Keratinocyte (primary cell): ENCODE results near the gene PIH1D1. TPM values are rescaled to one million over a fixed set of nuclear protein-coding genes. Genes with fewer than 3 reads are reported as not detected.
A peak's percentile ranks its signal among the peaks of the same experiment; 100 is the strongest.
"Not testable (repeated sequence)": the region's sequence is repeated elsewhere in the genome, so short reads cannot be mapped to it uniquely, and the experiment has no call there.

ENCODE experiments used
- DNase-seq: peaks from one replicate; pipeline ENCODE4 v3.0.0-alpha.2; 2011; ENCODE audit warnings: low read depth, missing footprints, low spot score
- FAIRE-seq: peaks from 2 replicates; lab custom pipeline; 2011; peaks lifted over from hg19 to GRCh38; lab: Jason Lieb, UNC
- H2AFZ ChIP-seq: 2 replicates; pipeline ENCODE4 v1.6.0; 2012; ENCODE audit warnings: low read length, control low read depth, inconsistent platforms; ENCODE audit not compliant: control insufficient read depth
- H3K27ac ChIP-seq: 2 replicates; pipeline ENCODE4 v1.5.1; 2011; ENCODE audit warnings: low read length; ENCODE audit not compliant: control insufficient read depth, insufficient read depth
- H3K27me3 ChIP-seq: 3 replicates; pipeline ENCODE4 v1.6.0; 2011; ENCODE audit warnings: low read length; ENCODE audit not compliant: control insufficient read depth, insufficient read depth; ENCODE audit errors: extremely low read depth
- H3K36me3 ChIP-seq, 2 experiments: 2 replicates in 1 of 2; 3 replicates in 1 of 2; pipeline ENCODE4 v1.5.1; 2011; ENCODE audit warnings: low read length in 2 of 2, mild to moderate bottlenecking in 1 of 2; ENCODE audit not compliant: control insufficient read depth in 2 of 2, insufficient read depth in 2 of 2; ENCODE audit errors: extremely low read depth in 1 of 2
- H3K4me1 ChIP-seq: 3 replicates; pipeline ENCODE4 v1.5.1; 2011; ENCODE audit warnings: low read length; ENCODE audit not compliant: control insufficient read depth, insufficient read depth; ENCODE audit errors: extremely low read depth
- H3K4me2 ChIP-seq: 3 replicates; pipeline ENCODE4 v1.6.0; 2011; ENCODE audit warnings: low read depth, low read length; ENCODE audit not compliant: control insufficient read depth, insufficient read depth; ENCODE audit errors: extremely low read depth
- H3K4me3 ChIP-seq, 3 experiments: fragments of 200-600 bp in 1 of 3; sonication (generic) in 1 of 3; 2 replicates in 2 of 3; 3 replicates in 1 of 3; pipeline ENCODE4 v1.5.1; 2011 to 2016; ENCODE audit warnings: low read length in 3 of 3, mild to moderate bottlenecking in 3 of 3, control low read depth in 2 of 3, inconsistent platforms in 1 of 3, low read depth in 1 of 3, mixed read lengths in 1 of 3, mixed run types in 1 of 3, moderate library complexity in 1 of 3; ENCODE audit not compliant: control insufficient read depth in 2 of 3, insufficient read depth in 2 of 3; ENCODE audit errors: extremely low read depth in 1 of 3
- H3K79me2 ChIP-seq: 2 replicates; pipeline ENCODE4 v1.6.0; 2012; ENCODE audit warnings: low read length; ENCODE audit not compliant: control insufficient read depth, insufficient read depth
- H3K9ac ChIP-seq: 3 replicates; pipeline ENCODE4 v1.6.0; 2011; ENCODE audit warnings: low read length; ENCODE audit not compliant: control insufficient read depth, insufficient read depth; ENCODE audit errors: extremely low read depth
- H3K9me1 ChIP-seq: 3 replicates; pipeline ENCODE4 v1.6.0; 2011; ENCODE audit warnings: low read length; ENCODE audit not compliant: control insufficient read depth, insufficient read depth; ENCODE audit errors: extremely low read depth
- H3K9me3 ChIP-seq: 2 replicates; pipeline ENCODE4 v1.5.1; 2012; ENCODE audit warnings: low read depth, low read length; ENCODE audit not compliant: control insufficient read depth
- H4K20me1 ChIP-seq: 3 replicates; pipeline ENCODE4 v1.6.0; 2011; ENCODE audit warnings: low read length; ENCODE audit not compliant: control insufficient read depth, insufficient read depth; ENCODE audit errors: extremely low read depth
- EZH2 ChIP-seq: IDR thresholded peaks from one replicate; pipeline ENCODE4 v1.6.1; 2012; ENCODE audit warnings: inconsistent platforms, mild to moderate bottlenecking, low read length, moderate library complexity
- dilution Hi-C: fragments of 300-500 bp; cut with MboI; formaldehyde crosslinking; loops from one replicate; pipeline ENCODE4 v1.7.0; 2020; ENCODE audit warnings: low sequenced_read_pairs; ENCODE audit not compliant: extremely low pct_ligation_motif_present
- polyA plus RNA-seq, 5 experiments: library from polyadenylated mRNA; depleted of rRNA in 3 of 5; stranded (reverse) in 3 of 5; stranded (forward) in 1 of 5; unstranded in 1 of 5; fragments of >200 nt; gene quantifications; 1 replicate in 1 of 5; 2 replicates in 3 of 5; 3 replicates in 1 of 5; pipeline versions ENCODE4 v1.2.1 to v1.2.3, GENCODE V29; 2011 to 2012; ENCODE audit warnings: missing spikeins in 2 of 5, low read depth in 1 of 5, low replicate concordance in 1 of 5
- TF ChIP-seq, protein P1 (sequence below), 3 experiments: IDR thresholded peaks in 1 of 3; conservative IDR thresholded peaks in 1 of 3; optimal IDR thresholded peaks in 1 of 3; 2 replicates in 2 of 3; 3 replicates in 1 of 3; pipeline versions ENCODE3 to v1.5.1; 2011; ENCODE audit warnings: low read length in 3 of 3, mild to moderate bottlenecking in 3 of 3, moderate library complexity in 2 of 3, control low read depth in 1 of 3, inconsistent platforms in 1 of 3; ENCODE audit not compliant: insufficient read depth in 2 of 3; ENCODE audit errors: extremely low read depth in 1 of 3

Gene PIH1D1
- polyA plus RNA-seq, 1 donor (not counting 4 experiments of a cell fraction or from before 2014, with no cell fraction given): 37.8 TPM

DNA sequence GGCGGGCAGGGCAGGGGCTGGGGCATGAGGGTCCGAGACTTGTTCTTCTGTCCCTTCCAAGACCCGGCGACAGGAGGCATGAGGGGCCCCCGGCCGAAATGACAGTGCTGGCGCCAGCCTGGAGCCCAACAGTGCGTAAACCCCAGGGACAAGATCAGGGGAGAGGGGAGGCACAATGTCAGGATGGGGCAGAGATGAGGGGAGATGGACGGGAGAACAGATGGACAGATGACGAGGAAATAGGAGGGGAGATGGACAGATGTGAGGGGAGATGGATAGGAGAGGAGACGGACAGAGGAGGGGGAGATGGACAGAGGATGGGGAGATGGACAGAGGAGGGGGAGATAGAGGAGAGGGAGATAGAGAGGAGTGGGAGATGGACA, 22.9 kb upstream of the PIH1D1 start:
- dilution Hi-C loops: no loop called here
- TF ChIP-seq, protein P1, sequence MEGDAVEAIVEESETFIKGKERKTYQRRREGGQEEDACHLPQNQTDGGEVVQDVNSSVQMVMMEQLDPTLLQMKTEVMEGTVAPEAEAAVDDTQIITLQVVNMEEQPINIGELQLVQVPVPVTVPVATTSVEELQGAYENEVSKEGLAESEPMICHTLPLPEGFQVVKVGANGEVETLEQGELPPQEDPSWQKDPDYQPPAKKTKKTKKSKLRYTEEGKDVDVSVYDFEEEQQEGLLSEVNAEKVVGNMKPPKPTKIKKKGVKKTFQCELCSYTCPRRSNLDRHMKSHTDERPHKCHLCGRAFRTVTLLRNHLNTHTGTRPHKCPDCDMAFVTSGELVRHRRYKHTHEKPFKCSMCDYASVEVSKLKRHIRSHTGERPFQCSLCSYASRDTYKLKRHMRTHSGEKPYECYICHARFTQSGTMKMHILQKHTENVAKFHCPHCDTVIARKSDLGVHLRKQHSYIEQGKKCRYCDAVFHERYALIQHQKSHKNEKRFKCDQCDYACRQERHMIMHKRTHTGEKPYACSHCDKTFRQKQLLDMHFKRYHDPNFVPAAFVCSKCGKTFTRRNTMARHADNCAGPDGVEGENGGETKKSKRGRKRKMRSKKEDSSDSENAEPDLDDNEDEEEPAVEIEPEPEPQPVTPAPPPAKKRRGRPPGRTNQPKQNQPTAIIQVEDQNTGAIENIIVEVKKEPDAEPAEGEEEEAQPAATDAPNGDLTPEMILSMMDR (optimal IDR thresholded peaks at IDR 0.05 in 1 of 3, IDR thresholded peaks at IDR 0.05 in 1 of 3, conservative IDR thresholded peaks at IDR 0.05 in 1 of 3; ENCODE audit: extremely low read depth in 1 of 3, insufficient read depth in 2 of 3, low read length in 3 of 3): no peak
- no peak for TF ChIP-seq EZH2
- Histone ChIP-seq H3K36me3 (no peaks in the 10 kb centered on the region), H3K4me2 (peak overlapping the region; percentile 74), H3K9me1 (no peaks in the 10 kb centered on the region), H3K27ac (no peak overlapping the region), H3K9me3 (no peaks in the 10 kb centered on the region), H2AFZ (peak overlapping the region; percentile 81), H4K20me1 (no peaks in the 10 kb centered on the region), H3K27me3 (peaks cover 4% of the 10 kb centered on the region), H3K4me3 (peak overlapping the region; percentile 43 to 99 (median 66)), H3K9ac (peak overlapping the region; percentile 69), H3K4me1 (peaks cover 4% of the 10 kb centered on the region), H3K79me2 (no peaks in the 10 kb centered on the region)
- DNase-seq (no peak), FAIRE-seq (no peak)

DNA sequence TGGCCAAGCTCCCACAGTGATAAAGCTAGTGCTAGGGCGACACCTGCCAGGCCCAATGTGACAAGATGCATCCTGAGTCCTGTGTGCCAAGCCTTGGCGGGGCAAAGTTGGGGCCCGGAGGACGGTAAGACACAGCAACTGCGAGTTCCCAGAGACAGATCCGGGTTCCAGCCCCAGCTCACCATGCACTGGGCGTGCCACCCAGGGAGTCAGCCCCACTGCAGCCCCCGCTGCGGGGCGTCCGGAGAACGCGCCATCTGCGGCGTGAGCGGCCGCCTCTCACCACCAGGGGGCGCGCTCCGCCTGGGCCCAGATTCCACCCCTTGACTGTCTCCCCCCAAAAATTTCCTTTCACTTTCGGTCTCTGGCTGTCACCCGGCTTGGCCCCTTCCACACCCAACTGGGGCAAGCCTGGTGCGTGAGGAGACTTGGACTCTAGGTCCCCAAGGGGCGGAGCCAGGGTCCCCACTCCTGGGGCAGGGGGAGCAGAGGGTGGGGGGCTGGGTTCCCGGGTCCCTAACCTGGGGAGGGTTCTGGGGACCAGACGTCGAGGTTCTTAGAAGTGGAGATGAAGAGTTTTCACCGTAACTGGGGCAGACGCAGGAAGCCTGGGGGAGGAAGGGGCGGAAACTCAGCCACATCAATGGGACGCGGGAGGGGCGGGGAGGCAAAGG, 22.4 kb upstream of the PIH1D1 start, which contains the start of gene FLT3LG:
Gene FLT3LG (plus strand): TSS at position 348 of the 674 bp plus-strand sequence. CDS start 425 bp downstream, outside the sequence.
- DNase-seq: no peak

DNA sequence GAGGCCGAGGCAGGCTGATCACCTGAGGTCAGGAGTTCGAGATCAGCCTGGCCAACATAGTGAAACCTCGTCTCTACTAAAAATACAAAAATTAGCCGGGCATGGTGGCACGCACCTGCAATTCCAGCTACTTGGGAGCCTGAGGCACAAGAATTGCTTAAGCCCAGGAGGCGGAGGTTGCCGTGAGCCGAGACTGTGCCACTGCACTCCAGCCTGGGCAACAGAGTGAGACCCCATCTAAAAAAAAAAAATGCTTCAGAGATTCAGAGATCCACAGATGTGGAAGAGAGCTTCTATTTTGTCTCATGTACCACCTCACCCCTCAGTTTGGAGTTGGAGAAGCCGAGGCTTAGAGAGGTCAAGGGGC, 21.9 kb upstream of the PIH1D1 start:
- H3K9ac ChIP-seq: peak overlapping the region; percentile 69
- H2AFZ ChIP-seq: peak overlapping the region; percentile 81
- H3K79me2 ChIP-seq, H3K27me3 ChIP-seq, FAIRE-seq, dilution Hi-C loops, H3K9me1 ChIP-seq, H3K36me3 ChIP-seq, H4K20me1 ChIP-seq, H3K27ac ChIP-seq, H3K9me3 ChIP-seq, DNase-seq: not testable (repeated sequence)
- H3K4me3 ChIP-seq: peak overlapping the region in 2 of 3 experiments; percentile 66 to 99
- peak overlapping the region; percentile 74 for H3K4me2 ChIP-seq
- peaks cover 11% of the 10 kb centered on the region for H3K4me1 ChIP-seq

More for the DNA sequence above, 22.4 kb upstream of the PIH1D1 start, which contains the start of gene FLT3LG:
- Histone ChIP-seq H3K9me1 (no peaks in the 10 kb centered on the region), H3K9ac (peak within 1 kb of the TSS; percentile 69), H2AFZ (peak within 1 kb of the TSS; percentile 81), H3K27me3 (peaks cover 4% of the 10 kb centered on the region), H3K9me3 (no peaks in the 10 kb centered on the region), H3K4me1 (peaks cover 6% of the 10 kb centered on the region), H3K79me2 (no peaks in the 10 kb centered on the region), H3K27ac (no peak within 1 kb of the TSS), H3K36me3 (no peaks in the 10 kb centered on the region), H3K4me3 (peak within 1 kb of the TSS; percentile 43 to 99 (median 66)), H3K4me2 (peak within 1 kb of the TSS; percentile 74), H4K20me1 (no peaks in the 10 kb centered on the region)
- TF ChIP-seq, protein P1 (optimal IDR thresholded peaks at IDR 0.05 in 1 of 3, IDR thresholded peaks at IDR 0.05 in 1 of 3, conservative IDR thresholded peaks at IDR 0.05 in 1 of 3; ENCODE audit: extremely low read depth in 1 of 3, insufficient read depth in 2 of 3, low read length in 3 of 3): peak; percentile 83 to 100 (median 88)
- TF ChIP-seq EZH2: no peak
- no peak for FAIRE-seq
- dilution Hi-C loops: no loop called here
